ENCODE measurements around the gene C19orf67.
A peak's percentile ranks its signal among the peaks of the same experiment; 100 is the strongest.

C19orf67 gene

DNA sequence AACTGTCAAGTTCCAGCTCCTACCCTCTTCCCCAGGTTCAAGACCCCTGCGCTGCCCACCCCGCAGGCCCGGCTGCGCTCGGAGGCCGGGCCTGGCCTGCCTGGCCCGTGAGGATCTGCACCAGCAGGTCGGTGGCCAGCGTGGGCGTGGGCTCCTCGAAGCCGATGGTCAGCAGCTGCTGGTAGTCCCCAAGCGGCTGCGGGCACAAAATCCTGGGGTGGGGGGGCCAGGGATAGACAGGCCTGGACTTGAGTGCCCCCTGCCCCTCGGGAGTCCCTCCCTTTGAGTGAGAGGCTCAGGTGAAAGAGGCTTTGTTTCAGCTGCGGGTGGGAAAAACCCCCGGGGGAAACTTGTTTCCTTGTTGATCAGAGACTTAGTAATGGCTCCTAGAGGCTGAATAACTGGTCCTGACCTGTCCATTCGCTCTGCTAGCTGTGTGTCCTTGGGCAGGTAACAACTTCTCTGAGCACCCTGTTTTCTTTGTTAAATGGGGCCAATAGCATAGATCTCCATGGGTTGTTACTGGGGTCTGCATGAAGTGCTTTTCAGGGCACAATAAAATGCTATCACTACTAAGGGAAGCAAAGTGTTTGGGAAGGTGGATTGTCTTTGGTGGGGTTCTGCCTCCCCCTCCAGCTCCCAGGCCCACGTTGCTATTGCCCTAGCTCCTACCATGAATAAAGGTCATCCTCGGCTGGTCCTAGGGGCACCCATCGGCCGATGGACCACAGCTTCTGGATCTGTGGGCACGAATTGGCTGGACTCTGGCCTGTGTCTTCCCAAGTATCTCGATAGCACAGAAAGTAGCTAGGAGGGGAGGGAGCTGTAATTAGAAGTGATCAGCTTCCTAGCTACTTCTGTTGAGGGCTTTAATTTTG is 3.5 kb downstream of the C19orf67 start:
- DNase-seq (ENCODE audit: extremely low read depth, low read depth): no peak
- TF ChIP-seq, protein P1, sequence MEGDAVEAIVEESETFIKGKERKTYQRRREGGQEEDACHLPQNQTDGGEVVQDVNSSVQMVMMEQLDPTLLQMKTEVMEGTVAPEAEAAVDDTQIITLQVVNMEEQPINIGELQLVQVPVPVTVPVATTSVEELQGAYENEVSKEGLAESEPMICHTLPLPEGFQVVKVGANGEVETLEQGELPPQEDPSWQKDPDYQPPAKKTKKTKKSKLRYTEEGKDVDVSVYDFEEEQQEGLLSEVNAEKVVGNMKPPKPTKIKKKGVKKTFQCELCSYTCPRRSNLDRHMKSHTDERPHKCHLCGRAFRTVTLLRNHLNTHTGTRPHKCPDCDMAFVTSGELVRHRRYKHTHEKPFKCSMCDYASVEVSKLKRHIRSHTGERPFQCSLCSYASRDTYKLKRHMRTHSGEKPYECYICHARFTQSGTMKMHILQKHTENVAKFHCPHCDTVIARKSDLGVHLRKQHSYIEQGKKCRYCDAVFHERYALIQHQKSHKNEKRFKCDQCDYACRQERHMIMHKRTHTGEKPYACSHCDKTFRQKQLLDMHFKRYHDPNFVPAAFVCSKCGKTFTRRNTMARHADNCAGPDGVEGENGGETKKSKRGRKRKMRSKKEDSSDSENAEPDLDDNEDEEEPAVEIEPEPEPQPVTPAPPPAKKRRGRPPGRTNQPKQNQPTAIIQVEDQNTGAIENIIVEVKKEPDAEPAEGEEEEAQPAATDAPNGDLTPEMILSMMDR (IDR thresholded peaks at IDR 0.05; ENCODE audit: low read depth, low read length): no peak

DNA sequence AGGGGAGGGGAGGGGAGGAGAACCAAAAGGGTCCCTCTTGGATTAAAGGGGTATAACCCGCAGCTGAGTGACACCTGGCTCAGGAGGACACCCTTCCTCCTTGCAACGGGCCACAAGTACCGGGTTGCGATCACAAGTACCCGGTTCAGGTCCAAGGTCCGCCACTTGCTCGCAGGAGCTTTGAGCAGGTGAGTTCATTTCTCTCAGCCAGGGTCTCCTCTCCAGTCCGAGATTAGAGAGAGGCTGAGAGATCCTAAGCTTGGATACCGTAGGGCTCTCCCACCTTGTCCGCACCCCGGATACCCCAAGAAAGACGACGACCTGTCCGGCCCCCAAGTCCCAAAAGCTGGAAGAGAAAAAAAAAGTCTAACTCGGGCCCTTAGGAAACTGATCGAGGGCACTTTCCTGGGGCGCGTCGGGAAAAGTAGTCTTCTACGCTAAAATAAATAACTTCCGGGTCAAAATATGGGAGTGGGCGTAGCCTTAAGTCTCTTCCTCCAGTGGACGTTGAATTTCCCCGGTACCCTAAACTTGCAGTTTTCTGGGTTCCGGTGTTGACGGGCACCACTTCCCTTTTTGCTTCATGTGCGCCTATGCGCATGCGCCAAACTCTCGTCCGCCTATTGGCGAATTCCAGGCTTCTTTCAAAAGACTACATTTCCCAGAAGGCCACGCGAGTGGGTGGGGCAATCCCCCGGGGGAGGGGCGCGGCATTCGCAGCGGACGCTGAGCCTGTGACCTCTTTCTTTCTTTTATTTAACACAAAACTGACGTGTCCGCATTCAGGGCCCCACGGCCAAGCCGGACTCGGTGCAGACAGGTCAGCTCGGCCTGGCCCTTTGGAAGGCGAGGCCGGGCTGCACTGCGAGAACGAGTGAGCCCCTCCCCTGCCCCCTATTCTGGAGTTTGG is 4.4 kb downstream of the C19orf67 start:
- peak; percentile 99 for DNase-seq (ENCODE audit: extremely low read depth, low read depth)
- TF ChIP-seq, protein P1 (IDR thresholded peaks at IDR 0.05; ENCODE audit: low read depth, low read length): no peak

DNA sequence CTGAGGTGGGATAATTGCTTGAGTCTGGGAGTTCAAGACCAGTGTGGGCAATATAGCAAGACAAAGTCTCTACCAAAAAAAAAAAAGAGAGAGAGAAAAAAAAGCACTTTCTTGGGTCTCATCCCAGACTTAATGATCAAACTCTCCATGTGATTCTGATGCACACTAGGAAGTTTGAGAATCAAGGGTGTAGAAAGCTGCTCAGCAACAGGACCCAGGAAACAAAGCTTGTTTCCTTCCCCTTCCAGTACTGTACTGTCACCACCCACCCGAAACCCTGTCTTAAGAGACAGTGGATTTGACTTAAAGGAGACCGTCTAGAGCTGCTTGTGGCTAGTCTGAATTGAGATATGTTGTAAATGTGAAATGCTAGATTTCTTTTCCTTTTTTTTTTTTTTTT is 7.2 kb downstream of the C19orf67 start:
- no peak for DNase-seq (ENCODE audit: extremely low read depth, low read depth)
- TF ChIP-seq, protein P1 (IDR thresholded peaks at IDR 0.05; ENCODE audit: low read depth, low read length): no peak

DNA sequence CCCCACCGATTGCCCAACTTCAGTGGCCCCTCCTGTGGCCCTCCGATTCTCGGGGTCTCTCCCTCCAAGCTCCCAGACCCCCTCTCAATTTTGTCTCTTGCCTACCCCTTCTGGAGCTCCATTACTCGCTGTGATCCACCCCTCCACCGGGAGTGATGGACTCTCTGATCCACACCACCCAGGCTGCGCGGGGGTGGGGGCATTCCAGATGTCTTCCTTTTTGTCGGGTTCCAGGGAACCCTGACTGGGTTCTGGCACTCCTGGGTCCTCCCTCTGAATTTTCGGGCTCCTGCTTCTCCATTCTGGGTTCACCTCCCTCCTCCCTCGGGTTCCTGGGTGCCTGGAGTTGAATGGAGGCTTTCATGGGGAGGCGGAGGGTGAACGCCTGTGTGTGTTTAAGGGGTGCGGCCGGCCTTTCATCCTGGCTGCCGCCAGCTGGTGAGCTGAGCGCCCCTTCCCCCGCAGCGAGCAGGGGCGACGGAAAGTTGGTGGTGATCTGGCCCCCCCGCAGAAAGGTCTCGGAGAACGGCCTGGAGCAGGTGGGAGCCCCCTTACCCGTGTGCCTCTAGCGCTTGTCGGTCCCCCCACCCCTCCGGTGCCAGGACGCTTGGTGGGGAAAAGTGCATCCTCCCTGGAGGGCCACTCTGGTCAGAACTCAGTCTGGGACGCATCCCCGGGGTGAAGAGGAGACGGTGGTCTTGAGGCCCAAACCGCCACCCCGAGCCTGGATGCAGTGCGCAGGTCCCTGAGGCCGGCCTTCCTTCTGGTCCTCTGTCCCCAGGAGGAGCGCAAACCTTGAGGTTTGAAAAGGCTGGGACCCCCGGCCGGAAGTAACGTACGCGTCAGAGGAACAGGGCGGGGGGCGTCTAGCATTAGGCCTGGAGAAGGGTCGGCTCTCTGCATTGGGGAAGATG is 11.4 kb downstream of the C19orf67 start:
- no peak for DNase-seq (ENCODE audit: extremely low read depth, low read depth)
- TF ChIP-seq, protein P1 (IDR thresholded peaks at IDR 0.05; ENCODE audit: low read depth, low read length): no peak

DNA sequence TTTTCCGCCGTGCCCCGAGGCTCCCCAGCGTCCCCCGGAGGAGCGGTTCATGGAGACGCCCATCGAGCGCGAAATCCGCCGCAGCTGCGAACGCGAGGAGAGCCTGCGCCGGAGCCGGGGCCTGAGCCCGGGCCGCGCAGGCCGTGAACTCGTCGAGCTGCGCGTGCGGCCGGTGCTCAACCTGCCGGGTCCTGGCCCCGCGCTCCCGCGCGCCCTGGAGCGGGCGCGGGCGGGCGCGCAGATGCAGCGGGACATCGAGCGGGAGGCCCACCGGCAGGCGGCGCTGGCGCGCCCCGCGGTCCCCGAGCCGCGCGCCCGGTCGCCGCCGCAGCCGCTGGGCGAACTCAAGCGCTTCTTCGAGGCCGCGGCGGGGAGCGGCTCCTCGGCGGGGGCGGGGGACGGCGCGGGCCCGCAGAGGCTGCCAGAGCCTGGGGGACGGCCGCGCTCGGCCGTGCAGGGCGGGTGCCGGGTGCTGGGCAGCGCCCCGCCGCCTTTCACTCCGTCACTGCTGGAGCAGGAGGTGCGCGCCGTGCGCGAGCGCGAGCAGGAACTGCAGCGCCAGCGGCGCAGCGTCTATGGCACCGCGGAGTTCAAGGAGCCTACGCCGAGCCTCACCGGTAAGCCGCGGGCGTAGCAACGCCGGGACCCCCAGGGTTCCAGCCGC is 12.2 kb downstream of the C19orf67 start:
- no peak for DNase-seq (ENCODE audit: extremely low read depth, low read depth)
- TF ChIP-seq, protein P1 (IDR thresholded peaks at IDR 0.05; ENCODE audit: low read depth, low read length): peak; percentile 25

DNA sequence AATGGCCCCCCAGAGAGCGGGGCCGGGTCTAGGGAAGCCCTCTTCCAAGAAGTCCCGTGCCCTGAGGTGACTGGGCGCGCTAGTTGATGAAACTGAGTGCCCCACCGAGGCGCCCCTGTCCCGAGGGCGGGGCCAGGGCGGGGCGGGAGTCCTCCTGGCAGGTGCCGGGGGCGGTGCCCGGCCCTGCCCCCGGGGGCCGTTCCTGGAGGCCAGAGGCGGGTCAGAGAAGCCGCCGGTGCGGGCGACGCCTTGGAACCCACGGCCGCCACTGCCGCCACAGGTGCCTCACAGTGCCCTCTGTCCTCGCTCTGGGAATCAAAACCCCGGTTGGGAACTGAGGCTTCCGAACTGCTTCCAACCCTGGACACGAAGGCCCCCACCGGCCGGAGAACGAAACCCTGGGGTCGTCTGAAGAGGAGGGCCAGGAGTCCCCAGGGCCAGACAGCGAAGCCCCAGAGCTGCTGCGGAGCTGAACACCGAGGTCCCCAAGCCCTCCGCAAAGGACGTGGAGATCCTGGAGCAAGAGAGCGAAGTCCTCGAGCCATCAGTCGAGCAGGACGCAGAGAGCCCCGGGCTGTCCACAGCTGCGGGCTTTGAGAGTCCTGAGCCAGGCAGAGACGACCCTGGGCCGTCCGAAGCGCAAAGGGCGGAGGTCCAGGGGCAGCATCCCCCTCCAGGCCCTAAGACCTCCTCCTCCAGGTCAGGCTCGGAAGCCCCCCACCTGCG is 12.9 kb downstream of the C19orf67 start, which contains the start of gene MISP3:
TSS of gene MISP3 (plus strand) at position 252 of the 726 bp plus-strand sequence. CDS start 524 bp downstream, outside the sequence.
- TF ChIP-seq, protein P1 (IDR thresholded peaks at IDR 0.05; ENCODE audit: low read depth, low read length): no peak; the same call in 1 of the 2 replicates
- DNase-seq (ENCODE audit: extremely low read depth, low read depth): no peak
